ENCODE data around the gene PHACTR4. TPM values are rescaled to one million over a fixed set of nuclear protein-coding genes. Genes with fewer than 3 reads are reported as not detected.
A peak's percentile ranks its signal among the peaks of the same experiment; 100 is the strongest.

Gene PHACTR4
- total and polyA plus RNA-seq, 7 donors, result 21.6 to 57.4 (median 35.2) TPM

DNA sequence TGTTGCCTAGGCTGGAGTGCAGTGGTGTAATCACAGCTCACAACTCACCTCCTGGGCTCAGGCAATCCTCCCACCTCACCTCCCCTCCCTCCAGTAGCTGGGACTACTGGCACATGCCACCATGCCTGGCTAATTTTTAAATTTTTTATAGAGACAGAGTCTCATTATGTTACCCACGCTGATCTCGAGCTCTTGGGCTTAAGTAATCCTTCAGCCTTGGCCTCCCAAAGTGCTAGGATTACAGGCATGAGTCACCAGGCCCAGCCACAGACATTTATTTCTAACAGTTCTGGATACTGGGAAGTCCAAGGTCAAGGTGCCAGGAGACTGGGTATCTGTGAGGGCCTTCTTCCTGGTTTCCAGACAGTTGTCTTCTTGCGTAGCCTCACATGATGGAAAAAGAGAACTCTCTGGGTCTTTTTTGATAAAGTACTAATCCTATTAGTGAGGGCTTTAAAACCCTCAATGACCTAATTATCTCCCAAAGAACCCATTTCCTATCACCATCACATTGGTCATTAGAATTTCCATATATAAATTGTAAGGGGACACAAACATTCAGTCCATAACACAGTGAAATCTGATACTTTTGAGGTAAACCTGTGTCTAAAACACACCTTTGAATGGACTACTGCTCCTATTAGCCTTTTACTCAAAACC is 67.9 kb downstream of the PHACTR4 start:
- DNase-seq, result no peak
- intact Hi-C loops (cut with DNase I), result no loop called here
- Histone ChIP-seq H3K27ac (peak overlapping the region; percentile 71 to 83 (median 82)), H3K27me3 (no peaks in the 10 kb centered on the region), H3K36me3 (no peaks in the 10 kb centered on the region), H3K4me1 (peaks cover 0 to 36% (median 19%) of the 10 kb centered on the region in 4 donors), H3K9me3 (no peaks in the 10 kb centered on the region), H3K4me3 (peak overlapping the region in 2 of 4 donors; percentile 30 to 36)
- WGBS, 2 donors, result 32 to 55% methylated on average over 3 of the region's 3 CpGs
- no peak for TF ChIP-seq EP300 (IDR thresholded peaks at IDR 0.05)
- no peak for TF ChIP-seq POLR2A (IDR thresholded peaks at IDR 0.05)
- TF ChIP-seq, protein P1, sequence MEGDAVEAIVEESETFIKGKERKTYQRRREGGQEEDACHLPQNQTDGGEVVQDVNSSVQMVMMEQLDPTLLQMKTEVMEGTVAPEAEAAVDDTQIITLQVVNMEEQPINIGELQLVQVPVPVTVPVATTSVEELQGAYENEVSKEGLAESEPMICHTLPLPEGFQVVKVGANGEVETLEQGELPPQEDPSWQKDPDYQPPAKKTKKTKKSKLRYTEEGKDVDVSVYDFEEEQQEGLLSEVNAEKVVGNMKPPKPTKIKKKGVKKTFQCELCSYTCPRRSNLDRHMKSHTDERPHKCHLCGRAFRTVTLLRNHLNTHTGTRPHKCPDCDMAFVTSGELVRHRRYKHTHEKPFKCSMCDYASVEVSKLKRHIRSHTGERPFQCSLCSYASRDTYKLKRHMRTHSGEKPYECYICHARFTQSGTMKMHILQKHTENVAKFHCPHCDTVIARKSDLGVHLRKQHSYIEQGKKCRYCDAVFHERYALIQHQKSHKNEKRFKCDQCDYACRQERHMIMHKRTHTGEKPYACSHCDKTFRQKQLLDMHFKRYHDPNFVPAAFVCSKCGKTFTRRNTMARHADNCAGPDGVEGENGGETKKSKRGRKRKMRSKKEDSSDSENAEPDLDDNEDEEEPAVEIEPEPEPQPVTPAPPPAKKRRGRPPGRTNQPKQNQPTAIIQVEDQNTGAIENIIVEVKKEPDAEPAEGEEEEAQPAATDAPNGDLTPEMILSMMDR (IDR thresholded peaks at IDR 0.05), result no peak
- no peak for TF ChIP-seq POLR2AphosphoS5 (IDR thresholded peaks at IDR 0.05)

DNA sequence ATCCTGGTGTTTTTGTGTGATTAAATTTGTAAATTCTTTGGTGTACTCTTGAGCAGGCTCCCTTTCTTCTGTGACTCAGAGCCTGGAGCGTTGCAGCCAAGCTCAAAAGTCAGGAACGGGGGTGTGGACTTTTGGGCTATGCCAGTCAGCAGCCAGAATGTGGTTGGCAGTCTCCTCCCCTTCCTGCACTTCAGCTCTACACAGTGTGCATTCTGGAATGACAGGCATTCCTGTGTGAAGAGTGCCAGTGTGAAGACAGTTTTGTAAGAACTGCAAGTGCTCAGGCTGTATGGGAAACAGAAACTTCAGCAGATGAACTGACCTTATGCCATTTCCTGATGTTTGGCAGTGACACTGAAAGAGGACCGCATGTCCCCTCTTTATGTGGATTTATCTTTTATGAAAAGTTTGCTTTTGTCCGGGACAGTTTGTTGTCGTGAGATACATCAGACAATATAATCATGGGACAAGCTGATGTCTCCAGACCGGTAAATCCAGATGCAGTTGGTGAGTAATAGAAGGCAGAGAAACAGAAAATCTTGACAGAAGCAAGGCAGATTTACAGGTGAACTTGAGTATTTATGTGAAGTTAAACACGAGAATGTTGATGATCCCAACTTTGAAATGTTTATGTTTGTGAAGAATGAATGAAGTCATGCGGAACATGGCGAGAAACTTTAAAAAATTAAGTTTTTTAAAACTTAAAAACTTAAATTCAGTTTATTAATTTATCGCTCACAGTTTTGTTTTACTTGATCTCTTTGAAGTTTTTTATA is 68.6 kb downstream of the PHACTR4 start:
- no peaks in the 10 kb centered on the region for H3K27me3 ChIP-seq
- no peaks in the 10 kb centered on the region for H3K9me3 ChIP-seq
- H3K27ac ChIP-seq, result peak overlapping the region; percentile 71 to 83 (median 82)
- intact Hi-C loops (cut with DNase I), result no loop called here
- TF ChIP-seq POLR2AphosphoS5 (IDR thresholded peaks at IDR 0.05) (peak; percentile 46 to 89 (median 86)), POLR2A (IDR thresholded peaks at IDR 0.05) (peak in 1 of 2 donors; percentile 14), EP300 (IDR thresholded peaks at IDR 0.05) (no peak)
- TF ChIP-seq, protein P1 (IDR thresholded peaks at IDR 0.05), result no peak
- peak; percentile 89 for DNase-seq
- H3K4me3 ChIP-seq, result peak overlapping the region in 3 of 4 donors; percentile 30 to 36 (median 31)
- H3K36me3 ChIP-seq, result no peaks in the 10 kb centered on the region
- WGBS, 2 donors, result 34 to 36% methylated on average over 10 of the region's 10 CpGs
- H3K4me1 ChIP-seq, result peaks cover 0 to 36% (median 19%) of the 10 kb centered on the region in 4 donors

DNA sequence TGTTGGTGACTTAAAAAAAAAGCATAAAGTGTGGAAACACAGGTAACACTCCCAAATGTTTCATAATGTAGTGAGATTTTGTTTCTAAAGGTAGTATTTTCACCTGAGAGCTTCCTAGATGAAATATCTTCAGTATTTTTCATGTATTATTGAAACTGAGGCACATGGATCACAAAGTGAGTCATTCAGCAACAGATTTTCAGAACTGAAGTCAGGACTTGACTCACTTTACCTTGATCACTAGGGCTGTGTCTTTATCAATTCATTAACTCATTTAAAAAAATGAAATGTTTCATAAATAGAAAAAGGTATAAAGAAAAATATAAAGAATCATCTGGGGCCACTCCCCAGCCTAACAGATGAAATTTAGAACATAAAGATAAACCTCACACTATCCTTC is 69.8 kb downstream of the PHACTR4 start:
- no peaks in the 10 kb centered on the region for H3K9me3 ChIP-seq
- intact Hi-C loops (cut with DNase I), result no loop called here
- peak overlapping the region in 2 of 4 donors; percentile 71 to 80 for H3K27ac ChIP-seq
- DNase-seq, result no peak
- no peak overlapping the region for H3K4me3 ChIP-seq
- H3K27me3 ChIP-seq, result no peaks in the 10 kb centered on the region
- H3K4me1 ChIP-seq, result peaks cover 0 to 29% (median 19%) of the 10 kb centered on the region in 4 donors
- TF ChIP-seq POLR2AphosphoS5 (IDR thresholded peaks at IDR 0.05), result no peak
- TF ChIP-seq, protein P1 (IDR thresholded peaks at IDR 0.05), result no peak
- TF ChIP-seq POLR2A (IDR thresholded peaks at IDR 0.05), result no peak
- TF ChIP-seq EP300 (IDR thresholded peaks at IDR 0.05), result no peak
- H3K36me3 ChIP-seq, result peaks cover 0 to 3% (median 0%) of the 10 kb centered on the region in 4 donors

DNA sequence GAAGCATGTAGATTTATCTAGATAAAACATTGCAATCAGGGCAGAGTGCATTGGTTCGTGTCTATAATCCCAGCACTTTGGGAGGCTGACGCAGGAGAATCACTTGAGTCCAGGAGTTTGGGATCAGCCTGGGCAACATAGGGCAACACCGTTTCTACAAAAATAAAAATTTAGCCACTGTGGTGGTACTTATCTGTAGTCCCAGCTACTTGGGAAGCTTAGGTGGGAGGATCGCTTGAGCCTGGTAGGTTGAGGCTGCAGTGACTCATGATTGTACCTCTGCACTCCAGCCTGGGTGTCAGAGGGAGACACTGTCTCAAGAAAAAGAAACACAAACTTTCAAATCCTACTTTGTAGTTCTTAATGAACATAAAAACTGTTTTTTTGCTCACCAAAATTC is 72.1 kb downstream of the PHACTR4 start:
- DNase-seq, result no peak
- intact Hi-C loops (cut with DNase I), result no loop called here
- TF ChIP-seq, protein P1 (IDR thresholded peaks at IDR 0.05), result no peak
- no peak for TF ChIP-seq EP300 (IDR thresholded peaks at IDR 0.05)
- no peak for TF ChIP-seq POLR2A (IDR thresholded peaks at IDR 0.05)
- no peak for TF ChIP-seq POLR2AphosphoS5 (IDR thresholded peaks at IDR 0.05)
- Histone ChIP-seq H3K27ac (no peak overlapping the region), H3K27me3 (no peaks in the 10 kb centered on the region), H3K9me3 (no peaks in the 10 kb centered on the region), H3K4me3 (no peak overlapping the region), H3K4me1 (peaks cover 0 to 27% (median 19%) of the 10 kb centered on the region in 4 donors), H3K36me3 (peaks cover 0 to 3% (median 0%) of the 10 kb centered on the region in 4 donors)
- WGBS, 2 donors, result 98% methylated on average over 4 of the region's 4 CpGs

Measured in sigmoid colon (tissue), 7 donors.